Measurements from ENCODE around the gene TAOK3. TPM values are rescaled to one million over a fixed set of nuclear protein-coding genes. Genes with fewer than 3 reads are reported as not detected.

Gene TAOK3
- total and polyA plus RNA-seq, 2 of the 4 experiments (the other 2 are of a cell fraction): 26.3 to 54.5 TPM

- no peaks in the 10 kb centered on the region for H3K9me3 ChIP-seq (ENCODE audit: control insufficient read depth, insufficient read depth, low read length)
- no peak overlapping the region for H4K5ac ChIP-seq (ENCODE audit: low read depth, low read length)
- no peak overlapping the region for H3K4ac ChIP-seq (ENCODE audit: low read depth, low read length)
- H2BK120ac ChIP-seq (ENCODE audit: low read depth, low read length): no peak overlapping the region
- H3K4me2 ChIP-seq (ENCODE audit: low read depth, low read length): no peak overlapping the region
- no peak overlapping the region for H4K91ac ChIP-seq (ENCODE audit: insufficient read depth, low read depth, low read length)
- peaks cover 6% of the 10 kb centered on the region for H3K36me3 ChIP-seq (ENCODE audit: control insufficient read depth, insufficient read depth, low read length)
- no peaks in the 10 kb centered on the region for H3K4me1 ChIP-seq (ENCODE audit: control insufficient read depth, insufficient read depth, low read length)
- BruUV-seq (replicated peaks): no TSS peak
- H3K9me1 ChIP-seq (ENCODE audit: insufficient read depth, low read length): peaks cover 6% of the 10 kb centered on the region
- no peak overlapping the region for H3K9ac ChIP-seq (ENCODE audit: low read depth, low read length)
- H3K27me3 ChIP-seq (ENCODE audit: control insufficient read depth, insufficient read depth, low read length): no peaks in the 10 kb centered on the region
- H3K23ac ChIP-seq (ENCODE audit: low read depth, low read length): no peak overlapping the region; the same call in 1 of the 2 replicates
- no peak overlapping the region for H3K18ac ChIP-seq (ENCODE audit: low read depth, low read length)
- H2BK5ac ChIP-seq (ENCODE audit: low read depth, low read length, poor library complexity, severe bottlenecking): no peak overlapping the region
- no peak overlapping the region for H2AFZ ChIP-seq (replicated peaks; ENCODE audit: low read length, poor library complexity)
- CTCF ChIA-PET: interaction anchor here (0.6 to 6.3 kb wide), 2 partner anchors 40 to 191 kb away, joined by 7 to 65 read pairs; partner anchors contain the start of gene SUDS3
- DNase-seq: no peak
- intact Hi-C loops (cut with micrococcal nuclease) (no loop called here), dilution Hi-C loops (cut with HindIII; ENCODE audit: low sequenced_read_pairs, unreplicated experiment) (no loop called here), in situ Hi-C loops (cut with MboI; ENCODE audit: low sequenced_read_pairs) (no loop called here)
- TF ChIP-seq, protein P1, sequence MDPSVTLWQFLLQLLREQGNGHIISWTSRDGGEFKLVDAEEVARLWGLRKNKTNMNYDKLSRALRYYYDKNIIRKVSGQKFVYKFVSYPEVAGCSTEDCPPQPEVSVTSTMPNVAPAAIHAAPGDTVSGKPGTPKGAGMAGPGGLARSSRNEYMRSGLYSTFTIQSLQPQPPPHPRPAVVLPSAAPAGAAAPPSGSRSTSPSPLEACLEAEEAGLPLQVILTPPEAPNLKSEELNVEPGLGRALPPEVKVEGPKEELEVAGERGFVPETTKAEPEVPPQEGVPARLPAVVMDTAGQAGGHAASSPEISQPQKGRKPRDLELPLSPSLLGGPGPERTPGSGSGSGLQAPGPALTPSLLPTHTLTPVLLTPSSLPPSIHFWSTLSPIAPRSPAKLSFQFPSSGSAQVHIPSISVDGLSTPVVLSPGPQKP (IDR thresholded peaks at IDR 0.05; ENCODE audit: borderline replicate concordance, low read depth, low read length): no peak
- H2AK5ac ChIP-seq (ENCODE audit: low read depth, low read length): no peak overlapping the region
- ATAC-seq (ENCODE audit: low read depth): no peak
- H2BK15ac ChIP-seq (ENCODE audit: low read depth, low read length): no peak overlapping the region
- H3K4me3 ChIP-seq (ENCODE audit: insufficient read depth, low read depth, low read length): no peak overlapping the region
- H3K27ac ChIP-seq (ENCODE audit: insufficient read depth, low read length): no peak overlapping the region
- H4K20me1 ChIP-seq (ENCODE audit: insufficient read depth, low read length): peaks cover 4% of the 10 kb centered on the region; the same call in 1 of the 2 replicates
- H3K79me1 ChIP-seq (ENCODE audit: low read depth in 1 of 2, low read length in 2 of 2): peaks cover 11 to 36% of the 10 kb centered on the region in 2 experiments
- POLR2A ChIA-PET (ENCODE audit: unreplicated experiment): no interaction called here
- no peak overlapping the region for H3K14ac ChIP-seq (replicated peaks; ENCODE audit: low read depth, low read length)
- WGBS, 2 experiments (ENCODE audit: extremely low coverage in 2 of 2, insufficient read length in 1 of 2): no CpG with 5 or more reads among the region's 5 CpGs
- no peak overlapping the region for H4K8ac ChIP-seq (ENCODE audit: low read depth in 2 of 2, low read length in 2 of 2)
- no peak overlapping the region for H2BK20ac ChIP-seq (ENCODE audit: low read depth, low read length)
- no peak overlapping the region for H3K56ac ChIP-seq (ENCODE audit: extremely low read depth, insufficient read depth, low read length)
- H2AK9ac ChIP-seq (replicated peaks; ENCODE audit: low read depth, low read length, poor library complexity): no peak overlapping the region
Observed at GRCh38 chr12:118185602-118186397, 186.9 kb downstream of the TAOK3 start.
